Hepatocyte (in vitro differentiated cells): ENCODE measurements around the gene CDH4.

ENCODE experiments used
- CTCF ChIP-seq: fragments of 200-600 bp; sonication (generic); IDR thresholded peaks from 2 replicates; pipeline ENCODE4 v1.5.1; 2016; ENCODE audit warnings: antibody characterized with exemption, mild to moderate bottlenecking; ENCODE audit not compliant: poor library complexity
- EZH2phosphoT487 ChIP-seq: fragments of 200-600 bp; sonication (generic); IDR thresholded peaks from one replicate; pipeline ENCODE4 v1.6.1; 2018; ENCODE audit warnings: antibody characterized with exemption, mild to moderate bottlenecking, low read depth, moderate library complexity; ENCODE audit not compliant: unreplicated experiment, severe bottlenecking

DNA sequence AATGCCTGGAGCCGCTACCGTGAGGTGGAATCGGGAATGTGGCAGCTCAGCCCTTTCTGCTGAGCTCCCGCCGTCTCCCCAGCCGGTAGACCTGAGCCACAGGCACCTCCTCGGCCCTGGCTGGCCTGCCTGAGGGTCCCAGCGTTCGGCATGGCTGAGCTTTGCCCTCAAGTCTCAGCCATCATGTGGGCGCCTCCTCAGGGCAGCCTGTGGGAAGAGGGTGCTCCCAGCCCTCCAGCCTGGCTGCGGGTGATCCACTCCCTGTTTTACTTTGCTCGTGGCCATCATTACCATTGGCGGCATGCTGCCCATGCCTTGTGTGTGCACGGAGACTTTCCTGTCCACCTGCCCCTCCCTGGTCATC, 329.7 kb downstream of the CDH4 start:
- no peak for TF ChIP-seq CTCF
- no peak for TF ChIP-seq EZH2phosphoT487
